Endothelial cell of umbilical vein (primary cell): ENCODE data around the gene CCNK.

Experiments
- CTCF ChIP-seq, 2 donors: IDR thresholded peaks; 1 replicate in 1 of 2; 2 replicates in 1 of 2; pipeline ENCODE4 v1.5.1; 2011; ENCODE audit warnings: low read length in 2 of 2, mild to moderate bottlenecking in 2 of 2, moderate library complexity in 2 of 2, control low read depth in 1 of 2, inconsistent platforms in 1 of 2, low read depth in 1 of 2; ENCODE audit not compliant: insufficient read depth in 1 of 2; ENCODE audit errors: extremely low read depth in 1 of 2
- EZH2 ChIP-seq: IDR thresholded peaks from 2 replicates; pipeline ENCODE4 v1.6.1; 2012; ENCODE audit warnings: borderline replicate concordance, low read depth, mild to moderate bottlenecking, moderate library complexity, low read length, inconsistent platforms; ENCODE audit not compliant: severe bottlenecking
- MAX ChIP-seq: IDR thresholded peaks from 2 replicates; pipeline ENCODE4 v1.6.1; 2011; ENCODE audit not compliant: insufficient read depth, insufficient read length
- POLR2A ChIP-seq: IDR thresholded peaks from 2 replicates; pipeline ENCODE4 v1.6.1; 2012; ENCODE audit warnings: low read depth, mild to moderate bottlenecking, control low read depth, low read length
- POLR2AphosphoS5 ChIP-seq: IDR thresholded peaks from 2 replicates; pipeline ENCODE4 v1.6.1; 2012; ENCODE audit warnings: low read depth, mild to moderate bottlenecking, control low read depth, low read length, moderate library complexity; ENCODE audit not compliant: insufficient read depth

- TF ChIP-seq CTCF (IDR thresholded peaks at IDR 0.05; ENCODE audit: extremely low read depth in 1 of 2, insufficient read depth in 1 of 2, low read depth in 1 of 2, low read length in 2 of 2) (no peak), MAX (no peak), POLR2AphosphoS5 (no peak), EZH2 (no peak), POLR2A (no peak)
Observed at GRCh38 chr14:99513183-99513694, 32.0 kb downstream of the CCNK start.
